PC-3 (cell line): ENCODE measurements around the gene TRIM65. TPM values are rescaled to one million over a fixed set of nuclear protein-coding genes. Genes with fewer than 3 reads are reported as not detected.
A peak's percentile ranks its signal among the peaks of the same experiment; 100 is the strongest.

Experiments
- ATAC-seq: fragments of 200-7000 bp; cut with Tn5 transposase; 2 replicates; pipeline ENCODE4 v1.9.1; 2020; ENCODE audit warnings: mild to moderate bottlenecking, moderate library complexity
- BruUV-seq: library from RNA; stranded (reverse); fragments of 400-500 nt; replicated peaks from 2 replicates; lab custom pipeline; 2021; lab: Mats Ljungman, UMichigan
- CTCF ChIA-PET: fragments of 300-600 bp; sonication (Branson Sonifier 250); formaldehyde crosslinking; loops from one replicate; lab custom pipeline; 2022; ENCODE audit warnings: antibody characterized with exemption; lab: Charles Lee
- POLR2A ChIA-PET: fragments of 300-600 bp; sonication (Branson Sonifier 250); formaldehyde crosslinking; loops from one replicate; lab custom pipeline; 2022; ENCODE audit warnings: antibody characterized with exemption; ENCODE audit not compliant: unreplicated experiment; lab: Charles Lee
- DNase-seq: peaks from one replicate; pipeline ENCODE4 v3.0.0-alpha.2; 2015
- H2AFZ ChIP-seq: fragments of 300-600 bp; sonication (generic); 2 replicates; pipeline ENCODE4 v1.6.0; 2016; ENCODE audit warnings: antibody characterized with exemption, low read length
- H3F3A ChIP-seq: fragments of 300-600 bp; sonication (generic); one replicate; pipeline ENCODE4 v1.6.0; 2017; ENCODE audit warnings: antibody characterized with exemption, low read length, control low read depth, mild to moderate bottlenecking; ENCODE audit not compliant: unreplicated experiment
- H3K27ac ChIP-seq: fragments of 300-600 bp; sonication (generic); 2 replicates; pipeline ENCODE4 v1.5.1; 2016; ENCODE audit warnings: mild to moderate bottlenecking, low read length
- H3K27me3 ChIP-seq: fragments of 300-600 bp; sonication (generic); 2 replicates; pipeline ENCODE4 v1.6.1; 2016; ENCODE audit warnings: low read length, mixed read lengths
- H3K36me3 ChIP-seq: fragments of 300-600 bp; sonication (generic); 2 replicates; pipeline ENCODE4 v1.6.1; 2016; ENCODE audit warnings: low read depth, mixed run types, low read length, mixed read lengths
- H3K4me1 ChIP-seq: fragments of 300-600 bp; sonication (generic); 2 replicates; pipeline ENCODE4 v1.5.1; 2016; ENCODE audit warnings: low read length; ENCODE audit not compliant: insufficient read depth
- H3K4me2 ChIP-seq: fragments of 300-600 bp; sonication (generic); 2 replicates; pipeline ENCODE4 v1.6.0; 2016; ENCODE audit warnings: low read length
- H3K4me3 ChIP-seq: fragments of 300-600 bp; sonication (generic); 2 replicates; pipeline ENCODE4 v1.5.1; 2016; ENCODE audit warnings: mild to moderate bottlenecking, low read length, mixed read lengths
- H3K79me2 ChIP-seq: fragments of 300-600 bp; sonication (generic); 2 replicates; pipeline ENCODE4 v1.6.1; 2017; ENCODE audit warnings: low read length, mixed read lengths
- H3K9ac ChIP-seq: fragments of 300-600 bp; sonication (generic); 2 replicates; pipeline ENCODE4 v1.6.0; 2016; ENCODE audit warnings: mild to moderate bottlenecking, low read length
- H3K9me2 ChIP-seq: fragments of 300-600 bp; sonication (generic); replicated peaks from 2 replicates; pipeline ENCODE4 v1.6.1; 2016; ENCODE audit warnings: mixed run types, low read length, mixed read lengths
- H3K9me3 ChIP-seq: fragments of 300-600 bp; sonication (generic); 2 replicates; pipeline ENCODE4 v1.6.1; 2016; ENCODE audit warnings: low read length, mixed read lengths
- H4K20me1 ChIP-seq: fragments of 300-600 bp; sonication (generic); 2 replicates; pipeline ENCODE4 v1.6.1; 2016; ENCODE audit warnings: low read length, mixed read lengths
- EZH2 ChIP-seq: fragments of 300-600 bp; sonication (generic); IDR thresholded peaks from one replicate; pipeline ENCODE4 v1.6.1; 2017; ENCODE audit warnings: antibody characterized with exemption, mild to moderate bottlenecking, low read length; ENCODE audit not compliant: unreplicated experiment
- EZH2phosphoT487 ChIP-seq: fragments of 300-600 bp; sonication (generic); IDR thresholded peaks from 2 replicates; pipeline ENCODE4 v1.6.1; 2018; ENCODE audit warnings: mild to moderate bottlenecking, antibody characterized with exemption, low read length, borderline replicate concordance
- intact Hi-C: fragments of 100-400 bp; cut with micrococcal nuclease; formaldehyde crosslinking; loops from 2 replicates; pipeline ENCODE4 v1.9.0; 2023
- total RNA-seq: library from RNA; depleted of rRNA; stranded (reverse); fragments of >200 nt; gene quantifications from 2 replicates; pipeline ENCODE4 v1.2.3, GENCODE V29; 2014
- TF ChIP-seq, protein P1 (sequence below): fragments of 300-600 bp; sonication (generic); conservative IDR thresholded peaks from 2 replicates; pipeline ENCODE4 v1.5.1; 2017; ENCODE audit warnings: antibody characterized with exemption, low read depth, mild to moderate bottlenecking, low read length

Gene TRIM65
- total RNA-seq, 1 experiment from 2014 or later, result 32.3 TPM

DNA sequence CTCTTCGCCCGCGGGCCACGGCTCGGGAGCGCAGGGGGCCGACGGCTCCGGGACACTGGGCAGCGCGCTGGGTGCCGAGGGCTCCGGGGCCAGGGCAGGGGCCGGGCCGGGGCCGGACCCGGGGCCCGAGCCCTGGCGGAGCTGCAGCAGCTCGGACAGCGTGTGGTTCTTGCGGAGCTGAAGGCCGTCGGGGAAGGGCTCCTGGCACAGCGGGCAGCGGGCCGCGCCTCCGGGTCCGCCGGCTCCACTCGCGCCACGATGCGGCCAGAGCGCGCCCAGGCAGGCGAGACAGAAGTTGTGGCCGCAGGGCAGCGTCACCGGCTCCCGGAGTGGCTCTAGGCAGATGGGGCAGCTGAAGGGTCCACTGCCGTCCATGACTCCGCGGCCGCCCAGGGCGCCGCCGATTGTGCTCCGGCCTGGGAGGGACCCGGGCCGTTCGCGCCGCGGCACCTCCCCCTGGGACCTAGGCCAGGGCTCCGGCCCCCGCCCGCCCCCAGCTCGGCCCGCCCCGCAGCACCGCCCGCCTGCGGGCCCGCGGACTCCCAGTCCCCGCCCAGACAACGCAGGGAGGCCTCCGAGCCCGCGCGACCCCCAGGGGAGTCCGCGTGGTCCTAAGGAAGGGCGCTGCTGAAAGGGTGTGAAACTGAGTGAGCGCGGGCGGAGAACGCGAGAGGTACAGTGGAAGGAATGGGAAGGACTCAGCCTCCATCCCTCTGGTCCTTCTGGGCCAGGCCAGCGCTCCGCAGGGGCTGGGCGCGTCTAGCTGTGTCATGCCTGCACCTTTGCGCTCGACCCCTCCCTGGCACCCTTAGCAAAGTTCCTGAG lies 18.4 kb downstream of the TRIM65 start, which contains the start of gene TRIM47:
TRIM47 (minus strand) TSS at position 408 of the 825 bp plus-strand sequence; CDS start at position 375, 33 bp downstream.
- H3K27me3 ChIP-seq, result no peaks in the 10 kb centered on the region
- H3K9me3 ChIP-seq, result no peaks in the 10 kb centered on the region
- H3F3A ChIP-seq, result no peaks in the 10 kb centered on the region
- ChIA-PET POLR2A (interaction anchor here (0.6 to 1.0 kb wide), 6 partner anchors 23 to 505 kb away, joined by 3 to 9 read pairs (median 5); partner anchors contain the start of genes MRPL38 and WBP2), CTCF (interaction anchor here (0.7 to 1.3 kb wide), 8 partner anchors 18 to 171 kb away, joined by 3 to 10 read pairs (median 4); partner anchors contain the start of genes TRIM65 and WBP2)
- peak within 1 kb of the TSS; percentile 85 for H3K4me2 ChIP-seq
- H4K20me1 ChIP-seq, result no peaks in the 10 kb centered on the region
- peak within 1 kb of the TSS; percentile 92 for H3K27ac ChIP-seq
- peaks cover 19% of the 10 kb centered on the region for H3K4me1 ChIP-seq
- H3K36me3 ChIP-seq, result peaks cover 3% of the 10 kb centered on the region; the same call in 1 of the 2 replicates
- peak; percentile 31 for ATAC-seq
- H2AFZ ChIP-seq, result peak within 1 kb of the TSS; percentile 80
- peak; percentile 74 for DNase-seq
- TF ChIP-seq, protein P1, sequence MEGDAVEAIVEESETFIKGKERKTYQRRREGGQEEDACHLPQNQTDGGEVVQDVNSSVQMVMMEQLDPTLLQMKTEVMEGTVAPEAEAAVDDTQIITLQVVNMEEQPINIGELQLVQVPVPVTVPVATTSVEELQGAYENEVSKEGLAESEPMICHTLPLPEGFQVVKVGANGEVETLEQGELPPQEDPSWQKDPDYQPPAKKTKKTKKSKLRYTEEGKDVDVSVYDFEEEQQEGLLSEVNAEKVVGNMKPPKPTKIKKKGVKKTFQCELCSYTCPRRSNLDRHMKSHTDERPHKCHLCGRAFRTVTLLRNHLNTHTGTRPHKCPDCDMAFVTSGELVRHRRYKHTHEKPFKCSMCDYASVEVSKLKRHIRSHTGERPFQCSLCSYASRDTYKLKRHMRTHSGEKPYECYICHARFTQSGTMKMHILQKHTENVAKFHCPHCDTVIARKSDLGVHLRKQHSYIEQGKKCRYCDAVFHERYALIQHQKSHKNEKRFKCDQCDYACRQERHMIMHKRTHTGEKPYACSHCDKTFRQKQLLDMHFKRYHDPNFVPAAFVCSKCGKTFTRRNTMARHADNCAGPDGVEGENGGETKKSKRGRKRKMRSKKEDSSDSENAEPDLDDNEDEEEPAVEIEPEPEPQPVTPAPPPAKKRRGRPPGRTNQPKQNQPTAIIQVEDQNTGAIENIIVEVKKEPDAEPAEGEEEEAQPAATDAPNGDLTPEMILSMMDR, result no peak
- no peak for TF ChIP-seq EZH2phosphoT487
- no peak for TF ChIP-seq EZH2
- BruUV-seq, result no TSS peak
- H3K79me2 ChIP-seq, result peaks cover 23% of the 10 kb centered on the region
- intact Hi-C loops, result loop anchor here (1.0 to 2.0 kb wide), 2 partner anchors 18 to 94 kb away; partner anchors contain the start of genes TRIM65 and UNK
- peak within 1 kb of the TSS; percentile 87 for H3K9ac ChIP-seq
- no peaks in the 10 kb centered on the region for H3K9me2 ChIP-seq
- H3K4me3 ChIP-seq, result peak within 1 kb of the TSS; percentile 71

DNA sequence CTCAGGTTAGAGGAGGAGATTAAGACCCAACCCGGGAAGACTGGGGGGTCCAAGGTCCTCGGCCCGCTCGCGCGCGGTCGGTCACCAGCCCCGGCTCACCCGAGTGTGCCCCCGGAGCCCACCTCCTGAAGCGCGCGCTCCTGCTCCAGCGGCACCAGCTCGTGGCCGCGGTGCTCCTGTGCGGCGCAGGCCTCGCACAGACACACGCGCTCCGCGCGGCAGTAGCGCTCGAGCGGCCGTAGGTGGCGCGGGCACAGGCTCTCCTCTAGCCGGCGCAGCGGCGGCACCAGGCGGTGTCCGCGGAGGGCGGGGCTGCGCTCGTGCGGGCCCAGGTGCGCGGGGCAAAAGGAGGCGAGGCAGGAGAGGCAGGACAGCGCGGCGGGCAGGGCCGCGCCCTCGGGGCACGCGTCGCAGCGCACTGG lies 19.0 kb downstream of the TRIM65 start:
- intact Hi-C loops, result loop anchor here (1.0 to 2.0 kb wide), 3 partner anchors 19 to 93 kb away; partner anchors contain the start of genes TRIM65, UNK and WBP2
- CTCF ChIA-PET, result interaction anchor here (0.5 to 1.3 kb wide), 8 partner anchors 22 to 969 kb away, joined by 3 to 30 read pairs (median 6); partner anchors contain the start of gene WBP2
- Histone ChIP-seq H3K9me3 (no peaks in the 10 kb centered on the region), H3K4me2 (peak overlapping the region; percentile 85), H3K9me2 (no peaks in the 10 kb centered on the region), H3F3A (no peaks in the 10 kb centered on the region), H3K79me2 (peaks cover 23% of the 10 kb centered on the region), H3K27ac (peak overlapping the region; percentile 92), H3K4me3 (peak overlapping the region; percentile 71), H4K20me1 (no peaks in the 10 kb centered on the region), H3K36me3 (peaks cover 3% of the 10 kb centered on the region; the same call in 1 of the 2 replicates), H3K27me3 (no peaks in the 10 kb centered on the region), H2AFZ (peak overlapping the region; percentile 36), H3K4me1 (peaks cover 24% of the 10 kb centered on the region), H3K9ac (peak overlapping the region; percentile 87)
- ATAC-seq, result peak; percentile 64
- BruUV-seq, result no TSS peak
- peak; percentile 96 for TF ChIP-seq EZH2phosphoT487
- TF ChIP-seq, protein P1, result peak; percentile 40
- no peak for TF ChIP-seq EZH2
- POLR2A ChIA-PET, result interaction anchor here (0.7 to 1.0 kb wide), 3 partner anchors 23 to 1447 kb away, joined by 3 to 9 read pairs (median 4); partner anchors contain the start of gene WBP2
- DNase-seq, result peak; percentile 88
